CD4-positive, alpha-beta memory T cell (primary cell): Measurements from ENCODE around the gene TEX51. TPM values are rescaled to one million over a fixed set of nuclear protein-coding genes. Genes with fewer than 3 reads are reported as not detected.

Source experiments
- CTCF ChIA-PET: fragments of 350-600 bp; sonication (Branson Sonifier 250); formaldehyde crosslinking; loops from one replicate; lab custom pipeline; 2021; ENCODE audit warnings: inconsistent platforms; ENCODE audit not compliant: partially characterized antibody; lab: Charles Lee
- POLR2A ChIA-PET: fragments of 350-600 bp; sonication (Branson Sonifier 250); formaldehyde crosslinking; loops from one replicate; lab custom pipeline; 2021; ENCODE audit not compliant: partially characterized antibody; lab: Charles Lee
- DNase-seq, 5 donors: peaks; one replicate each; pipeline versions ENCODE4 v3.0.0 to v3.0.0-alpha.2; 2020 to 2022; ENCODE audit warnings: mixed read lengths in 1 of 5
- H3K27ac ChIP-seq: one replicate; pipeline ENCODE4 v1.7.0; 2013; ENCODE audit warnings: low read depth, low read length
- H3K27me3 ChIP-seq: 2 replicates; pipeline ENCODE4 v1.7.0; 2013; ENCODE audit warnings: mild to moderate bottlenecking, low read length, moderate library complexity; ENCODE audit not compliant: insufficient read depth
- H3K36me3 ChIP-seq: 2 replicates; pipeline ENCODE4 v1.7.0; 2013; ENCODE audit warnings: mild to moderate bottlenecking, low read length, moderate library complexity; ENCODE audit not compliant: insufficient read depth
- H3K4me1 ChIP-seq: 2 replicates; pipeline ENCODE4 v1.7.0; 2013; ENCODE audit warnings: mild to moderate bottlenecking, low read length, moderate library complexity; ENCODE audit not compliant: insufficient read depth
- H3K4me3 ChIP-seq, 2 donors: one replicate each; pipeline ENCODE4 v1.7.0; 2013; ENCODE audit warnings: low read length in 2 of 2, mild to moderate bottlenecking in 1 of 2
- H3K9me3 ChIP-seq, 2 donors: one replicate each; pipeline ENCODE4 v1.7.0; 2013; ENCODE audit warnings: low read length in 2 of 2, control low read depth in 1 of 2; ENCODE audit not compliant: control insufficient read depth in 1 of 2
- H3K27ac Mint-ChIP-seq, 7 donors: one replicate each; pipeline ENCODE4 v1.8.0; 2020 to 2021; ENCODE audit warnings: mixed read lengths in 7 of 7, mild to moderate bottlenecking in 6 of 7, inconsistent platforms in 3 of 7, moderate library complexity in 3 of 7
- H3K27me3 Mint-ChIP-seq, 2 donors: one replicate each; pipeline ENCODE4 v1.8.0; 2020 to 2021; ENCODE audit warnings: mixed read lengths in 2 of 2
- H3K36me3 Mint-ChIP-seq, 2 donors: one replicate each; pipeline ENCODE4 v1.8.0; 2020 to 2021; ENCODE audit warnings: mixed read lengths in 2 of 2, inconsistent platforms in 1 of 2, mild to moderate bottlenecking in 1 of 2
- H3K4me1 Mint-ChIP-seq, 4 donors: one replicate each; pipeline ENCODE4 v1.8.0; 2020 to 2021; ENCODE audit warnings: mixed read lengths in 4 of 4, mild to moderate bottlenecking in 1 of 4
- H3K4me3 Mint-ChIP-seq, 8 donors: one replicate each; pipeline ENCODE4 v1.8.0; 2020 to 2021; ENCODE audit warnings: mixed read lengths in 8 of 8, mild to moderate bottlenecking in 7 of 8, moderate library complexity in 6 of 8, inconsistent platforms in 3 of 8
- H3K9me3 Mint-ChIP-seq, 8 donors: one replicate each; pipeline ENCODE4 v1.8.0; 2020 to 2021; ENCODE audit warnings: mixed read lengths in 8 of 8, mild to moderate bottlenecking in 5 of 8, inconsistent platforms in 3 of 8, moderate library complexity in 1 of 8
- intact Hi-C: fragments of 100-400 bp; cut with micrococcal nuclease; formaldehyde crosslinking; loops from one replicate; pipeline ENCODE4 v1.15.1; 2023
- polyA plus RNA-seq, 2 donors: library from polyadenylated mRNA; unstranded; fragments of 300-500 nt; fragmentation: Illumina TruSeq; gene quantifications; one replicate each; pipeline ENCODE4 v1.2.3, GENCODE V29; 2021
- total RNA-seq, 2 experiments: library from RNA; stranded (reverse); gene quantifications; one replicate each; pipeline ENCODE4 v1.2.3, GENCODE V29; 2021

Gene TEX51
- total and polyA plus RNA-seq, 4 experiments from 2014 or later: not detected

DNA sequence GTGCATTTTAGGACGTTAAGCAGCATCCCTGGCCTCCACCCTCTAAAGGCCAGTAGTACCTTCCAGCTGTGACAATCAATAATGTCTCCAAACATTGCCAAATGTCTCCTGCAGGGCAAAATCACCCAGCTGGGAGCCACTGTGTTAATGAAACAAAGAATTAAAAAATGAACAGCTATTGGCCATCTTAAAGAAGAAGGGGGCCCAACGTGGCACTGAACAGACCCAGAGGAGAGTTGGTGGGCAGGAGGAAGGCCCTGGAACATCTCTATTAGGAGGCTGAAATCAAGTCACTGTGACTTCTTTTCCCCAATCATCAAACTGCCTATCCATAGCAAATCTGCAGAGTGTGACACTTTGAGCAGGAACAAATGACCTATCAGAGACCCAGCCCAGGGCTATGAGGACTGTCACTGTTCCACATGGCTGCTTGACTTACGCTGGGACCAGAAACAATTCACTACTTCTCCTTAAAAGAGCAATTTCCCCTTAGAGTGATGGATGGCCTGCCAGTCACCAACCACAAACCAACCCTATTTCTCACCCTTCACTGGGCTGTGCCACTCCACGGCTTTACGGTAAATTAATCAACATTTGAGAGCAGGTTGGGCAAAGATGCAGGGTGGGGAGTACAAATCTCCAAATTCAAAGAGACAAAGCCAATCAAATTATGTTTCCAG is 35.2 kb upstream of the TEX51 start:
- H3K4me1 Mint-ChIP-seq: no peaks in the 10 kb centered on the region
- intact Hi-C loops: no loop called here
- H3K36me3 Mint-ChIP-seq: no peaks in the 10 kb centered on the region
- POLR2A ChIA-PET: no interaction called here
- peaks cover 0 to 3% (median 0%) of the 10 kb centered on the region in 8 donors for H3K9me3 Mint-ChIP-seq
- H3K4me3 Mint-ChIP-seq: no peak overlapping the region
- Histone ChIP-seq H3K27ac (no peak overlapping the region), H3K9me3 (no peaks in the 10 kb centered on the region), H3K27me3 (no peaks in the 10 kb centered on the region), H3K4me3 (no peak overlapping the region), H3K4me1 (no peaks in the 10 kb centered on the region), H3K36me3 (no peaks in the 10 kb centered on the region)
- no peak overlapping the region for H3K27ac Mint-ChIP-seq
- DNase-seq: no peak
- peaks cover 7% of the 10 kb centered on the region in 2 donors for H3K27me3 Mint-ChIP-seq
- CTCF ChIA-PET: no interaction called here

DNA sequence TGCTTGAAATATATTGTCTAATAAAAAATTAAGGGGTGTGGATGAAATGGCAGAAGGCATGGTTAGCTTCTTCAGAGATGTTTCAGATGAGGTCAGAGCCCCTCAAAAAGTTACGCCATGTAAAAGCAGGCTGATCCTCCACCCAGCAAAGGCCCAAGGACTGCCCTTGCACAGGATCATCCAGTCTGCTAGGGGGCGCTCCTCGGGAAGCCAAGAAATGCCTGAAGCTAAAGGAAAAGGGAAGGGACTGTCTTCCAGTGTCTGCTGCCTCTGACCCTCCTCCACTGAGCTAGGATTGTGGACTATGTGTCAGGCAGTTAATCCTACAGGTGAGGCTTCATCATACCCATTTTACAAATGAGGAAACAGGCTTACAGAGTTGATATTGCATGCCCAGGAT is 33.8 kb upstream of the TEX51 start:
- no peaks in the 10 kb centered on the region for H3K27me3 ChIP-seq
- H3K4me1 ChIP-seq: no peaks in the 10 kb centered on the region
- H3K4me1 Mint-ChIP-seq: no peaks in the 10 kb centered on the region
- H3K36me3 Mint-ChIP-seq: no peaks in the 10 kb centered on the region
- no peak for DNase-seq
- peaks cover 0 to 3% (median 0%) of the 10 kb centered on the region in 8 donors for H3K9me3 Mint-ChIP-seq
- H3K27ac Mint-ChIP-seq: no peak overlapping the region
- no peak overlapping the region for H3K27ac ChIP-seq
- no peak overlapping the region for H3K4me3 Mint-ChIP-seq
- H3K36me3 ChIP-seq: no peaks in the 10 kb centered on the region
- ChIA-PET CTCF (no interaction called here), POLR2A (interaction anchor here (1.0 kb wide), 1 partner anchor 10 kb away, joined by 3 read pairs; no protein-coding TSS in a partner anchor)
- peaks cover 7% of the 10 kb centered on the region in 2 donors for H3K27me3 Mint-ChIP-seq
- no peaks in the 10 kb centered on the region for H3K9me3 ChIP-seq
- H3K4me3 ChIP-seq: no peak overlapping the region
- intact Hi-C loops: no loop called here

DNA sequence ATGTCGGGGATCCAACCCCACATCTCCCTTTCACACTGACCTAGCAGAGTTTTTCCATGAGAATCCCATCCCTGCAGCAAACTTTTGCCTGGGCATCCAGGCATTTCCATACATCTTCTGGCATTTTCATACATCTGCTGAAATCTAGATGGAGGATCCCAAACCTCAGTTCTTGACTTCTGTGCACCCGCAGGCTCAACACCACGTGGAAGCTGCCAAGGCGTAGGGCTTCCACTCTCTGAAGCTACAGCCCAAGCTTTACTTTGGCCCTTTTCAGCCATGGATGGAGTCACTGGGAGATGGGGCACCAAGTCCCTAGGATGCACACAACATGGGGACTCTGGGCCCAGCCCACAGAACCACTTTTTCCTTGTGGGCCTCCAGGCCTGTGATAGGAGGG is 32.2 kb upstream of the TEX51 start:
- ChIA-PET POLR2A (no interaction called here), CTCF (no interaction called here)
- Mint-ChIP-seq H3K4me3 (no peak overlapping the region), H3K9me3 (peaks cover 0 to 5% (median 0%) of the 10 kb centered on the region in 8 donors), H3K36me3 (no peaks in the 10 kb centered on the region), H3K27ac (no peak overlapping the region), H3K27me3 (peaks cover 7% of the 10 kb centered on the region in 2 donors), H3K4me1 (no peaks in the 10 kb centered on the region)
- H3K27me3 ChIP-seq: no peaks in the 10 kb centered on the region
- no peaks in the 10 kb centered on the region for H3K9me3 ChIP-seq
- H3K4me1 ChIP-seq: no peaks in the 10 kb centered on the region
- no peak overlapping the region for H3K27ac ChIP-seq
- H3K4me3 ChIP-seq: no peak overlapping the region
- H3K36me3 ChIP-seq: no peaks in the 10 kb centered on the region
- intact Hi-C loops: no loop called here
- no peak for DNase-seq

DNA sequence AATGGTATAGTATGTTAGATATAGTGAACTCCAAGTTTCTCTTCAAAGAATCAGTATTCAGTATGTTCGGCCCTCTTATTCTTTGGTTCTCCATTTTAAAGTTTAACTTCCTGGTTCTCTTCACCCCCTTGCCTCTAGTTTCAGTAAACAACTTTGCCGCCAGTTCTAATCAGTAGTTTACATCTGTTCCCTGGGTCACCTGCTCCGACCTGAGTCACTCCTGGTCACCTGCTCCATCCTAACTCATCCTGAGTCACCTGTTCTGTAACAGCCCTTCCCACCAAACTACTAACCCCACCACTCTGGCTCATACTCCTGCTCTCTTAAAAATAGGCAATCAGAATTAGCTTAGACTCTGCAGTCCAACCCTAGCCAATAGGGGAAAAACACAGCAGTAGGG is 23.7 kb upstream of the TEX51 start:
- ChIA-PET POLR2A (no interaction called here), CTCF (no interaction called here)
- Mint-ChIP-seq H3K36me3 (no peaks in the 10 kb centered on the region), H3K4me3 (no peak overlapping the region), H3K27me3 (no peaks in the 10 kb centered on the region), H3K9me3 (peaks cover 4 to 25% (median 16%) of the 10 kb centered on the region in 8 donors), H3K4me1 (no peaks in the 10 kb centered on the region), H3K27ac (no peak overlapping the region)
- Histone ChIP-seq H3K36me3 (no peaks in the 10 kb centered on the region), H3K4me1 (no peaks in the 10 kb centered on the region), H3K27ac (no peak overlapping the region), H3K4me3 (no peak overlapping the region), H3K27me3 (no peaks in the 10 kb centered on the region), H3K9me3 (no peaks in the 10 kb centered on the region)
- intact Hi-C loops: no loop called here
- no peak for DNase-seq

DNA sequence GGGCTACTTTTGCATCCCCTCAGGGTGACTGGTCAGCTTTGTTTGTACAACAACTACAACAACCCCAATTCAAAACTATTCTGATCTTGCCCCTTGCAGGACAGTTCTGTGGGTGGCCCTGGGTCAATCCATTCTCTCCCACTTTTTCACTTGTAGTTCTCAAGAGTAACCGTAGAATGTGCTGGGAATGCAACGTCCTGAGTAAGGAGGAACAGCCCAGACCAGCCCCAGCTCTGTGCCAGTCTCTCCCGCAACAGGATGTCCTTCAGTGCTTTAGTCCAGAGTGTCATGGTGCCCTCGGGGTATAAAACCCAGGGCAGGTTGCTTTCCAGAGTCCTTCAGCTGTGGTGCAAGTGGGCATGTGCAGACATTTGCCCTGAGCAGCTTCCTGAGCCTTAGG is 22.1 kb upstream of the TEX51 start:
- Histone ChIP-seq H3K4me3 (no peak overlapping the region), H3K9me3 (no peaks in the 10 kb centered on the region), H3K4me1 (no peaks in the 10 kb centered on the region), H3K27me3 (no peaks in the 10 kb centered on the region), H3K36me3 (no peaks in the 10 kb centered on the region), H3K27ac (no peak overlapping the region)
- Mint-ChIP-seq H3K9me3 (peaks cover 4 to 25% (median 16%) of the 10 kb centered on the region in 8 donors), H3K4me1 (no peaks in the 10 kb centered on the region), H3K27ac (no peak overlapping the region), H3K4me3 (no peak overlapping the region), H3K36me3 (no peaks in the 10 kb centered on the region), H3K27me3 (no peaks in the 10 kb centered on the region)
- POLR2A ChIA-PET: no interaction called here
- DNase-seq: no peak
- intact Hi-C loops: no loop called here
- CTCF ChIA-PET: no interaction called here

DNA sequence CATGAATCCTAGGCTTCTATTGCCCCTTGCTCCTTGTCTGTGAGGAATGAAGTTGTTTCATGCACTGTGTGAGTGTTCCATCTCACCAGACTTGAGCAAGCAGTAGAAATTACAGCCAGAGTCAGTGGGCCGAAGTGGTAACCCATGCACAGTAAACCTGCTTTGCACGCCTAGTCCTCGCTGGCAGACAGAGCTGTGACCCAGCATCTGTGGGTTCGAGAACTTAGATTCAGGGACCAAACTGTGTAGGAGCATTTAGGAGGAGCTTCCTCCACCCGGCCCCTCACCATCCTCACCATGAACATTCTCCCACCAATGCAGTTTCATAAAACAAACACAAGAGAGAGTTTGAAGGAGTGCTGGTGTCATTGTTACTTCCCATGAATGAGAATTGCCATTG is 21.6 kb upstream of the TEX51 start:
- Mint-ChIP-seq H3K36me3 (no peaks in the 10 kb centered on the region), H3K27ac (no peak overlapping the region), H3K9me3 (peaks cover 4 to 25% (median 16%) of the 10 kb centered on the region in 8 donors), H3K4me3 (no peak overlapping the region), H3K27me3 (no peaks in the 10 kb centered on the region), H3K4me1 (no peaks in the 10 kb centered on the region)
- POLR2A ChIA-PET: no interaction called here
- H3K27me3 ChIP-seq: no peaks in the 10 kb centered on the region
- CTCF ChIA-PET: no interaction called here
- H3K36me3 ChIP-seq: no peaks in the 10 kb centered on the region
- H3K4me3 ChIP-seq: no peak overlapping the region
- intact Hi-C loops: no loop called here
- H3K9me3 ChIP-seq: no peaks in the 10 kb centered on the region
- no peak for DNase-seq
- no peaks in the 10 kb centered on the region for H3K4me1 ChIP-seq
- H3K27ac ChIP-seq: no peak overlapping the region

DNA sequence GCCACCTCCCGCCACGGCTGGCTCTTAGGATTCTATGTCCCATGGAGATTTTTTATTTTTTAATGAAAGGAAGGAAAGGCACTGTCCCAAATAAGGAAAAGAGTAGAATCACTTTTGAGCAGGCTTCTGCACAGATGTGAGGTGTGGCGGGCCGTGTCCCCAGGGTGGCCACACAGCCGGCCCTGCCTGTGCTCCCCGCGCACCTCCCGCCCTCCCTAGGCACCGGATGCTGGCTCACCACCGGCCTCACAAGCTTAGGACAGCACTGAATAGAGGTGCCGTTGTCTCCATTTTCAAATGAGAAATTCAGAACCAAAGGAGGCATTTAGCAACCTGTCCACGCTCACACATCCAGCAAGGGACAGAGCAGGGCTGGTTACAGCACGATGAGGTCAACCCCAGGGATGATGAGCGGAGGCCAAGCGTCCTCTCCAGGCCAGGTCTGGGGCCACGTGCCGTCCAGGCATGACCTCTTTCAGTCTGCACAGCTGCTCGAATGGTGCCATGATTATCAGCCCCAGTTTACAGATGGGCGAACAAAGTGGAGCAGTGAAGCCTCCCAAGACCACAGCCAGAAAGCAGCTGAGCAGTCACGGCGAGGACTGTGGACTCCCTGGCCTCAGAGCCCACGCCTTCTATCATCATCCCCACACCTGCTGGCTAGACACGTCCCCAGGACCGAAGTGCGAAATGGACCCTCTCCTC is 20.7 kb upstream of the TEX51 start:
- H3K4me1 ChIP-seq: no peaks in the 10 kb centered on the region
- Mint-ChIP-seq H3K36me3 (no peaks in the 10 kb centered on the region), H3K9me3 (peaks cover 4 to 25% (median 16%) of the 10 kb centered on the region in 8 donors), H3K27me3 (peaks cover 0 to 3% of the 10 kb centered on the region in 2 donors), H3K27ac (no peak overlapping the region), H3K4me1 (no peaks in the 10 kb centered on the region), H3K4me3 (no peak overlapping the region)
- DNase-seq: no peak
- no peaks in the 10 kb centered on the region for H3K36me3 ChIP-seq
- H3K27me3 ChIP-seq: no peaks in the 10 kb centered on the region
- H3K9me3 ChIP-seq: no peaks in the 10 kb centered on the region
- intact Hi-C loops: no loop called here
- ChIA-PET POLR2A (no interaction called here), CTCF (no interaction called here)
- H3K4me3 ChIP-seq: no peak overlapping the region
- H3K27ac ChIP-seq: no peak overlapping the region
